IMR-90 (cell line): ENCODE data around the gene KDM8. TPM values are rescaled to one million over a fixed set of nuclear protein-coding genes. Genes with fewer than 3 reads are reported as not detected.

Source experiments
- ATAC-seq: fragments of 200-7000 bp; cut with Tn5 transposase; 2 replicates; pipeline ENCODE4 v1.9.1; 2020; ENCODE audit warnings: low read depth, mild to moderate bottlenecking, moderate library complexity
- BruUV-seq: library from RNA; stranded (reverse); fragments of 400-500 nt; replicated peaks from 2 replicates; lab custom pipeline; 2021; lab: Mats Ljungman, UMichigan
- CTCF ChIA-PET: fragments of 300-600 bp; formaldehyde crosslinking; extraction: SDS; loops from one replicate; lab custom pipeline; 2021; ENCODE audit warnings: antibody characterized with exemption; lab: Yijun Ruan, JAX
- POLR2A ChIA-PET: fragments of 300-600 bp; sonication (Branson Sonifier 250); formaldehyde crosslinking; loops from one replicate; lab custom pipeline; 2022; ENCODE audit warnings: antibody characterized with exemption; ENCODE audit not compliant: unreplicated experiment; lab: Charles Lee
- DNase-seq: peaks from one replicate; pipeline ENCODE4 v3.0.0; 2013
- H2AFZ ChIP-seq: replicated peaks from 2 replicates; pipeline ENCODE3; 2013; ENCODE audit warnings: low read length, mild to moderate bottlenecking; ENCODE audit not compliant: poor library complexity
- H2AK5ac ChIP-seq: 2 replicates; pipeline ENCODE4 v1.6.1; 2013; ENCODE audit warnings: low read depth, low read length, inconsistent platforms
- H2AK9ac ChIP-seq: replicated peaks from 2 replicates; pipeline ENCODE3; 2013; ENCODE audit warnings: mild to moderate bottlenecking, low read depth, low read length, moderate library complexity; ENCODE audit not compliant: poor library complexity
- H2BK120ac ChIP-seq: 2 replicates; pipeline ENCODE4 v1.6.1; 2013; ENCODE audit warnings: low read depth, low read length, inconsistent platforms
- H2BK15ac ChIP-seq: 3 replicates; pipeline ENCODE4 v1.6.1; 2013; ENCODE audit warnings: low read depth, low read length, inconsistent platforms
- H2BK20ac ChIP-seq: 2 replicates; pipeline ENCODE4 v1.6.1; 2013; ENCODE audit warnings: low read depth, mild to moderate bottlenecking, inconsistent platforms, low read length, moderate library complexity
- H2BK5ac ChIP-seq: 2 replicates; pipeline ENCODE4 v1.6.1; 2013; ENCODE audit warnings: mild to moderate bottlenecking, low read depth, low read length, inconsistent platforms; ENCODE audit not compliant: poor library complexity, severe bottlenecking
- H3K14ac ChIP-seq: replicated peaks from 2 replicates; pipeline ENCODE4 v1.6.1; 2013; ENCODE audit warnings: low read depth, low read length, inconsistent platforms
- H3K18ac ChIP-seq: 2 replicates; pipeline ENCODE4 v1.6.1; 2013; ENCODE audit warnings: low read depth, low read length, control low read depth
- H3K23ac ChIP-seq: 2 replicates; pipeline ENCODE4 v1.6.1; 2013; ENCODE audit warnings: low read depth, low read length, inconsistent platforms
- H3K27ac ChIP-seq: 2 replicates; pipeline ENCODE4 v1.5.1; 2013; ENCODE audit warnings: mild to moderate bottlenecking, control low read depth, low read length; ENCODE audit not compliant: insufficient read depth
- H3K27me3 ChIP-seq: 2 replicates; pipeline ENCODE4 v1.6.1; 2013; ENCODE audit warnings: low read length; ENCODE audit not compliant: control insufficient read depth, insufficient read depth
- H3K36me3 ChIP-seq: 2 replicates; pipeline ENCODE4 v1.6.1; 2013; ENCODE audit warnings: low read length, mixed read lengths; ENCODE audit not compliant: control insufficient read depth, insufficient read depth
- H3K4ac ChIP-seq: 2 replicates; pipeline ENCODE4 v1.6.1; 2013; ENCODE audit warnings: low read depth, low read length, inconsistent platforms
- H3K4me1 ChIP-seq: 2 replicates; pipeline ENCODE4 v1.6.1; 2013; ENCODE audit warnings: low read length, mixed read lengths; ENCODE audit not compliant: control insufficient read depth, insufficient read depth
- H3K4me2 ChIP-seq: 2 replicates; pipeline ENCODE4 v1.6.1; 2013; ENCODE audit warnings: low read depth, mild to moderate bottlenecking, control low read depth, low read length, moderate library complexity
- H3K4me3 ChIP-seq: 2 replicates; pipeline ENCODE4 v1.5.1; 2013; ENCODE audit warnings: low read depth, mild to moderate bottlenecking, control low read depth, low read length, moderate library complexity; ENCODE audit not compliant: insufficient read depth
- H3K56ac ChIP-seq: 2 replicates; pipeline ENCODE4 v1.6.1; 2013; ENCODE audit warnings: low read length, inconsistent platforms; ENCODE audit not compliant: insufficient read depth; ENCODE audit errors: extremely low read depth
- H3K79me1 ChIP-seq, 2 experiments: 2 replicates each; pipeline ENCODE4 v1.6.1; 2013; ENCODE audit warnings: low read length in 2 of 2, inconsistent platforms in 1 of 2, low read depth in 1 of 2
- H3K9ac ChIP-seq: 2 replicates; pipeline ENCODE4 v1.6.1; 2013; ENCODE audit warnings: low read depth, low read length, control low read depth
- H3K9me1 ChIP-seq: 2 replicates; pipeline ENCODE4 v1.6.1; 2013; ENCODE audit warnings: low read length, inconsistent platforms; ENCODE audit not compliant: insufficient read depth
- H3K9me3 ChIP-seq: 2 replicates; pipeline ENCODE4 v1.6.1; 2013; ENCODE audit warnings: low read length; ENCODE audit not compliant: control insufficient read depth, insufficient read depth
- H4K20me1 ChIP-seq: 2 replicates; pipeline ENCODE4 v1.6.1; 2013; ENCODE audit warnings: low read length, inconsistent platforms; ENCODE audit not compliant: insufficient read depth
- H4K5ac ChIP-seq: 2 replicates; pipeline ENCODE4 v1.6.1; 2013; ENCODE audit warnings: mild to moderate bottlenecking, low read depth, low read length, control low read depth
- H4K8ac ChIP-seq, 2 experiments: 2 replicates each; pipeline ENCODE4 v1.6.1; 2013; ENCODE audit warnings: low read depth in 2 of 2, low read length in 2 of 2, control low read depth in 1 of 2, inconsistent platforms in 1 of 2
- H4K91ac ChIP-seq: 2 replicates; pipeline ENCODE4 v1.6.1; 2013; ENCODE audit warnings: low read depth, low read length, inconsistent platforms; ENCODE audit not compliant: insufficient read depth
- CEBPB ChIP-seq: IDR thresholded peaks from 2 replicates; pipeline ENCODE4 v1.6.1; 2012; ENCODE audit warnings: low read depth, low read length, improper control_type of control experiment
- CHD1 ChIP-seq: IDR thresholded peaks from 2 replicates; pipeline ENCODE4 v1.6.1; 2012; ENCODE audit warnings: low read depth, low read length, improper control_type of control experiment
- FOS ChIP-seq: fragments of 150-350 bp; IDR thresholded peaks from 2 replicates; pipeline ENCODE4 v1.6.1; 2016; ENCODE audit warnings: low read depth, low read length
- MAFK ChIP-seq: IDR thresholded peaks from 2 replicates; pipeline ENCODE4 v1.6.1; 2012; ENCODE audit warnings: low read depth, low read length, improper control_type of control experiment
- MAZ ChIP-seq: IDR thresholded peaks from 2 replicates; pipeline ENCODE4 v1.6.1; 2012; ENCODE audit warnings: low read depth, mild to moderate bottlenecking, low read length, improper control_type of control experiment, moderate library complexity, borderline replicate concordance
- MXI1 ChIP-seq: IDR thresholded peaks from 2 replicates; pipeline ENCODE4 v1.6.1; 2012; ENCODE audit warnings: low read depth, mild to moderate bottlenecking, low read length, moderate library complexity, borderline replicate concordance
- NFE2L2 ChIP-seq: fragments of 150-350 bp; IDR thresholded peaks from 2 replicates; pipeline ENCODE4 v1.6.1; 2016; ENCODE audit warnings: low read depth, mild to moderate bottlenecking, low read length
- POLR2A ChIP-seq: IDR thresholded peaks from 2 replicates; pipeline ENCODE4 v1.6.1; 2012; ENCODE audit warnings: mild to moderate bottlenecking, low read depth, low read length
- RAD21 ChIP-seq: IDR thresholded peaks from 2 replicates; pipeline ENCODE4 v1.6.1; 2012; ENCODE audit warnings: low read length, improper control_type of control experiment
- RCOR1 ChIP-seq: IDR thresholded peaks from 2 replicates; pipeline ENCODE4 v1.6.1; 2012; ENCODE audit warnings: mild to moderate bottlenecking, low read length, improper control_type of control experiment; ENCODE audit not compliant: insufficient replicate concordance
- RFX5 ChIP-seq: IDR thresholded peaks from 2 replicates; pipeline ENCODE4 v1.8.0; 2012; ENCODE audit warnings: low read depth, mild to moderate bottlenecking, low read length, moderate library complexity
- SMC3 ChIP-seq: fragments of 150-350 bp; IDR thresholded peaks from 2 replicates; pipeline ENCODE4 v1.6.1; 2016; ENCODE audit warnings: low read depth, mild to moderate bottlenecking, antibody characterized with exemption, low read length, moderate library complexity
- WGBS, 2 experiments: methylation state at CpG; one replicate each; pipeline versions ENCODE4 v1.1.5 to v1.1.7; 2013; ENCODE audit warnings: missing lambda C conversion rate in 2 of 2; ENCODE audit not compliant: insufficient read length in 1 of 2; ENCODE audit errors: extremely low coverage in 2 of 2; 5-methylcytosine and 5-hydroxymethylcytosine counted together
- dilution Hi-C: fragments of 300-500 bp; cut with HindIII; formaldehyde crosslinking; loops from one replicate; pipeline ENCODE4 v1.14.3; 2018; ENCODE audit warnings: low sequenced_read_pairs; ENCODE audit not compliant: unreplicated experiment
- in situ Hi-C: fragments of 300-500 bp; cut with MboI; formaldehyde crosslinking; loops from 3 replicates; pipeline ENCODE4 v1.14.3; 2019; ENCODE audit warnings: low sequenced_read_pairs, inconsistent platforms, mixed read lengths
- intact Hi-C: fragments of 100-400 bp; cut with micrococcal nuclease; formaldehyde crosslinking; loops from 2 replicates; pipeline ENCODE4 v1.10.0; 2022
- polyA plus RNA-seq, 3 experiments: library from polyadenylated mRNA; depleted of rRNA; stranded (reverse); fragments of >200 nt; gene quantifications; 2 replicates each; pipeline ENCODE4 v1.2.3, GENCODE V29; 2012; ENCODE audit warnings: low replicate concordance in 1 of 3
- total RNA-seq: library from RNA; depleted of rRNA; stranded (reverse); fragments of >200 nt; gene quantifications from 2 replicates; pipeline ENCODE4 v1.2.3, GENCODE V29; 2012
- TF ChIP-seq, protein P1 (sequence below): fragments of 150-350 bp; IDR thresholded peaks from 2 replicates; pipeline ENCODE4 v1.6.1; 2017; ENCODE audit warnings: mild to moderate bottlenecking, antibody characterized with exemption, low read length, low read depth
- TF ChIP-seq, protein P2 (sequence below): conservative IDR thresholded peaks from 2 replicates; pipeline ENCODE4 v1.5.1; 2012; ENCODE audit warnings: mild to moderate bottlenecking, low read depth, low read length, improper control_type of control experiment
- TF ChIP-seq, protein P3 (sequence below): fragments of 150-350 bp; IDR thresholded peaks from 2 replicates; pipeline ENCODE4 v1.6.1; 2016; ENCODE audit warnings: low read depth, mild to moderate bottlenecking, low read length, moderate library complexity, borderline replicate concordance

The KDM8 gene
- total and polyA plus RNA-seq, 2 of the 4 experiments (the other 2 are of a cell fraction): 3.2 to 3.8 TPM

DNA sequence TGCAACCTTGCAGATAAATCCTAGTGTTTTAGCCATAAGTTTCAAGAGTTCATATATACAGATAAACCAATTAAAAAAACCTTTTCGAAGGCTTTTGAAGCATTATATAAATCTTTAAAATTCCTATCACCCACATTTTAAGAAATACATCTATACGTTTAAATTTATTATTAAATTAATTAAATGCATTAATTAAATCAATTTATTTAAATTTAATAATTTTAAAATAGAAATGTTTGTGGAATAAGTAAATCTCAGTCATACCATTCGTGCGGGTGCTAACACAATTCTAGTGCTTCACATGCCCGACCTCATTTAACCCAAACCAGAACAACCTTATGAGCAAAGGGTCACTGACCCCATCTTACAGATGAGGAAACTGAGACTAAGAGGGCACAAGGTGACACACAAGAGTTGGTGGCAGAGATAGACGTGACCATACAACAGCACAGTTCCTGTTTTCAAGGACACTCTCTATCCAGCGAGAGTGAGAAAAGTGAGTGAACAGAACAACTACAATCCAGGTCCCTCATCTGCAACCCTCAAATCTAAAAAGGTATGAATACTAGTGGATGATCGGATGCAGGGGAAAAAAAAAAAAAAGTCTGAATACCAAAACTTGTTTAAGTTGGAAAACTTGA, 63.8 kb downstream of the KDM8 start:
- peak overlapping the region; percentile 5 to 67; a peak in 2 of 4 replicates for H4K8ac ChIP-seq
- no peaks in the 10 kb centered on the region for H4K20me1 ChIP-seq
- DNase-seq: no peak
- peak overlapping the region; percentile 91; the same call in 1 of the 2 replicates for H4K5ac ChIP-seq
- no peaks in the 10 kb centered on the region for H3K27me3 ChIP-seq
- dilution Hi-C loops: no loop called here
- peak overlapping the region; percentile 48 for H2BK120ac ChIP-seq
- BruUV-seq: no TSS peak
- H2AK9ac ChIP-seq: no peak overlapping the region
- no peaks in the 10 kb centered on the region for H3K36me3 ChIP-seq
- ATAC-seq: no peak
- H3K9ac ChIP-seq: no peak overlapping the region
- peak overlapping the region; percentile 88 for H3K14ac ChIP-seq
- H3K23ac ChIP-seq: peak overlapping the region; percentile 63; the same call in 1 of the 2 replicates
- no peak overlapping the region for H3K4me2 ChIP-seq
- no peak overlapping the region for H3K4me3 ChIP-seq
- peaks cover 14% of the 10 kb centered on the region for H3K9me1 ChIP-seq
- peak overlapping the region; percentile 31; the same call in 1 of the 2 replicates for H4K91ac ChIP-seq
- H3K4ac ChIP-seq: peak overlapping the region; percentile 60
- H2BK20ac ChIP-seq: peak overlapping the region; percentile 50
- peaks cover 4% of the 10 kb centered on the region for H3K4me1 ChIP-seq
- H2BK15ac ChIP-seq: peak overlapping the region; percentile 95; the same call in 1 of the 3 replicates
- no peaks in the 10 kb centered on the region for H3K9me3 ChIP-seq
- H3K27ac ChIP-seq: no peak overlapping the region
- no peak overlapping the region for H2AFZ ChIP-seq
- POLR2A ChIA-PET: no interaction called here
- in situ Hi-C loops: loop anchor here (5.0 kb wide), 1 partner anchor 45 kb away; the partner anchor contains the start of gene IL4R
- 100% methylated on average over 1 of the region's 8 CpGs; no CpG with 5 or more reads in 1 of the 2 experiments for WGBS, 2 experiments
- H3K79me1 ChIP-seq: peaks cover 23 to 51% of the 10 kb centered on the region in 2 experiments
- H2AK5ac ChIP-seq: peak overlapping the region; percentile 89
- no peak overlapping the region for H3K56ac ChIP-seq
- no peak overlapping the region for H3K18ac ChIP-seq
- intact Hi-C loops: loop anchor here (5.0 kb wide), 1 partner anchor 45 kb away; the partner anchor contains the start of gene IL4R
- CTCF ChIA-PET: no interaction called here
- H2BK5ac ChIP-seq: peak overlapping the region; percentile 65
- no peak for TF ChIP-seq CHD1
- TF ChIP-seq CEBPB: no peak
- TF ChIP-seq, protein P1, sequence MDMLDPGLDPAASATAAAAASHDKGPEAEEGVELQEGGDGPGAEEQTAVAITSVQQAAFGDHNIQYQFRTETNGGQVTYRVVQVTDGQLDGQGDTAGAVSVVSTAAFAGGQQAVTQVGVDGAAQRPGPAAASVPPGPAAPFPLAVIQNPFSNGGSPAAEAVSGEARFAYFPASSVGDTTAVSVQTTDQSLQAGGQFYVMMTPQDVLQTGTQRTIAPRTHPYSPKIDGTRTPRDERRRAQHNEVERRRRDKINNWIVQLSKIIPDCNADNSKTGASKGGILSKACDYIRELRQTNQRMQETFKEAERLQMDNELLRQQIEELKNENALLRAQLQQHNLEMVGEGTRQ: no peak
- no peak for TF ChIP-seq MAZ
- TF ChIP-seq, protein P2, sequence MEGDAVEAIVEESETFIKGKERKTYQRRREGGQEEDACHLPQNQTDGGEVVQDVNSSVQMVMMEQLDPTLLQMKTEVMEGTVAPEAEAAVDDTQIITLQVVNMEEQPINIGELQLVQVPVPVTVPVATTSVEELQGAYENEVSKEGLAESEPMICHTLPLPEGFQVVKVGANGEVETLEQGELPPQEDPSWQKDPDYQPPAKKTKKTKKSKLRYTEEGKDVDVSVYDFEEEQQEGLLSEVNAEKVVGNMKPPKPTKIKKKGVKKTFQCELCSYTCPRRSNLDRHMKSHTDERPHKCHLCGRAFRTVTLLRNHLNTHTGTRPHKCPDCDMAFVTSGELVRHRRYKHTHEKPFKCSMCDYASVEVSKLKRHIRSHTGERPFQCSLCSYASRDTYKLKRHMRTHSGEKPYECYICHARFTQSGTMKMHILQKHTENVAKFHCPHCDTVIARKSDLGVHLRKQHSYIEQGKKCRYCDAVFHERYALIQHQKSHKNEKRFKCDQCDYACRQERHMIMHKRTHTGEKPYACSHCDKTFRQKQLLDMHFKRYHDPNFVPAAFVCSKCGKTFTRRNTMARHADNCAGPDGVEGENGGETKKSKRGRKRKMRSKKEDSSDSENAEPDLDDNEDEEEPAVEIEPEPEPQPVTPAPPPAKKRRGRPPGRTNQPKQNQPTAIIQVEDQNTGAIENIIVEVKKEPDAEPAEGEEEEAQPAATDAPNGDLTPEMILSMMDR: no peak
- TF ChIP-seq RAD21: no peak
- no peak for TF ChIP-seq NFE2L2
- no peak for TF ChIP-seq MAFK
- TF ChIP-seq POLR2A: no peak
- TF ChIP-seq, protein P3, sequence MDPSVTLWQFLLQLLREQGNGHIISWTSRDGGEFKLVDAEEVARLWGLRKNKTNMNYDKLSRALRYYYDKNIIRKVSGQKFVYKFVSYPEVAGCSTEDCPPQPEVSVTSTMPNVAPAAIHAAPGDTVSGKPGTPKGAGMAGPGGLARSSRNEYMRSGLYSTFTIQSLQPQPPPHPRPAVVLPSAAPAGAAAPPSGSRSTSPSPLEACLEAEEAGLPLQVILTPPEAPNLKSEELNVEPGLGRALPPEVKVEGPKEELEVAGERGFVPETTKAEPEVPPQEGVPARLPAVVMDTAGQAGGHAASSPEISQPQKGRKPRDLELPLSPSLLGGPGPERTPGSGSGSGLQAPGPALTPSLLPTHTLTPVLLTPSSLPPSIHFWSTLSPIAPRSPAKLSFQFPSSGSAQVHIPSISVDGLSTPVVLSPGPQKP: no peak
- TF ChIP-seq MXI1: no peak
- TF ChIP-seq FOS: no peak
- no peak for TF ChIP-seq RCOR1
- TF ChIP-seq RFX5: no peak
- no peak for TF ChIP-seq SMC3
